ENCODE data around the gene GKN1.

GKN1 gene

GRCh38 chr2:68936427-68936826 lies 38.0 kb upstream of the GKN1 start:
- TF ChIP-seq TCF12 (IDR thresholded peaks at IDR 0.05; ENCODE audit: low read depth) (no peak), USF1 (IDR thresholded peaks at IDR 0.05) (no peak)

- no peak for TF ChIP-seq TCF12 (IDR thresholded peaks at IDR 0.05; ENCODE audit: low read depth)
- TF ChIP-seq CREB1 (IDR thresholded peaks at IDR 0.05; ENCODE audit: low read depth), result no peak
- no peak for TF ChIP-seq CEBPB (IDR thresholded peaks at IDR 0.05)
- no peak for TF ChIP-seq NFIC (IDR thresholded peaks at IDR 0.05)
- no peak for TF ChIP-seq EP300 (IDR thresholded peaks at IDR 0.05; ENCODE audit: borderline replicate concordance)
- no peak for TF ChIP-seq TEAD4 (IDR thresholded peaks at IDR 0.05)
- no peak for TF ChIP-seq TAF1 (IDR thresholded peaks at IDR 0.05; ENCODE audit: low read depth)
- TF ChIP-seq FOXM1 (IDR thresholded peaks at IDR 0.05; ENCODE audit: borderline replicate concordance, low read depth), result no peak
- TF ChIP-seq RAD21 (IDR thresholded peaks at IDR 0.05; ENCODE audit: low read depth), result no peak
- no peak for TF ChIP-seq MAX (IDR thresholded peaks at IDR 0.05)
- no peak for TF ChIP-seq USF1 (IDR thresholded peaks at IDR 0.05)
- TF ChIP-seq EGR1 (IDR thresholded peaks at IDR 0.05), result no peak
- no peak for TF ChIP-seq REST (IDR thresholded peaks at IDR 0.05; ENCODE audit: low read depth)
- no peak for TF ChIP-seq ZBTB7A (IDR thresholded peaks at IDR 0.05; ENCODE audit: low read depth)
Observed at GRCh38 chr2:68936889-68937288, 37.5 kb upstream of the GKN1 start.

GRCh38 chr2:68937346-68938055 lies 36.9 kb upstream of the GKN1 start:
- TF ChIP-seq NFIC (IDR thresholded peaks at IDR 0.05) (no peak), YY1 (IDR thresholded peaks at IDR 0.05; ENCODE audit: low read depth) (no peak), EGR1 (IDR thresholded peaks at IDR 0.05) (no peak), TEAD4 (IDR thresholded peaks at IDR 0.05) (no peak), TCF12 (IDR thresholded peaks at IDR 0.05; ENCODE audit: low read depth) (no peak), ZBTB7A (IDR thresholded peaks at IDR 0.05; ENCODE audit: low read depth) (no peak), CREB1 (IDR thresholded peaks at IDR 0.05; ENCODE audit: low read depth) (no peak), MAX (IDR thresholded peaks at IDR 0.05) (no peak), REST (IDR thresholded peaks at IDR 0.05; ENCODE audit: low read depth) (no peak)

- TF ChIP-seq RAD21 (IDR thresholded peaks at IDR 0.05; ENCODE audit: low read depth) (no peak), USF1 (IDR thresholded peaks at IDR 0.05) (no peak), MAX (IDR thresholded peaks at IDR 0.05) (no peak), CREB1 (IDR thresholded peaks at IDR 0.05; ENCODE audit: low read depth) (no peak), TCF12 (IDR thresholded peaks at IDR 0.05; ENCODE audit: low read depth) (no peak), YY1 (IDR thresholded peaks at IDR 0.05; ENCODE audit: low read depth) (no peak), CEBPB (IDR thresholded peaks at IDR 0.05) (no peak)
Observed at GRCh38 chr2:68938938-68939337, 35.5 kb upstream of the GKN1 start.

- TF ChIP-seq TEAD4 (IDR thresholded peaks at IDR 0.05), result no peak
- TF ChIP-seq FOXM1 (IDR thresholded peaks at IDR 0.05; ENCODE audit: borderline replicate concordance, low read depth), result no peak
- TF ChIP-seq MAX (IDR thresholded peaks at IDR 0.05), result no peak
- no peak for TF ChIP-seq CEBPB (IDR thresholded peaks at IDR 0.05)
Observed at GRCh38 chr2:68939962-68940361, 34.5 kb upstream of the GKN1 start.

- TF ChIP-seq RAD21 (IDR thresholded peaks at IDR 0.05; ENCODE audit: low read depth) (no peak), FOXM1 (IDR thresholded peaks at IDR 0.05; ENCODE audit: borderline replicate concordance, low read depth) (no peak), REST (IDR thresholded peaks at IDR 0.05; ENCODE audit: low read depth) (no peak), YY1 (IDR thresholded peaks at IDR 0.05; ENCODE audit: low read depth) (no peak), EGR1 (IDR thresholded peaks at IDR 0.05) (no peak), USF1 (IDR thresholded peaks at IDR 0.05) (no peak), TCF12 (IDR thresholded peaks at IDR 0.05; ENCODE audit: low read depth) (no peak), MAX (IDR thresholded peaks at IDR 0.05) (no peak), CEBPB (IDR thresholded peaks at IDR 0.05) (no peak), TAF1 (IDR thresholded peaks at IDR 0.05; ENCODE audit: low read depth) (no peak), EP300 (IDR thresholded peaks at IDR 0.05; ENCODE audit: borderline replicate concordance) (no peak), CREB1 (IDR thresholded peaks at IDR 0.05; ENCODE audit: low read depth) (no peak), NFIC (IDR thresholded peaks at IDR 0.05) (no peak)
Observed at GRCh38 chr2:68940369-68940768, 34.1 kb upstream of the GKN1 start.

Data from Ishikawa (cell line).